GM18520 (cell line): ENCODE data around the gene PTPRF.

Experiments used
- ATAC-seq: cut with Tn5 transposase; IDR thresholded peaks from one replicate; pipeline ENCODE4 v1.9.1; 2021; ENCODE audit not compliant: unreplicated experiment

Gene PTPRF

DNA sequence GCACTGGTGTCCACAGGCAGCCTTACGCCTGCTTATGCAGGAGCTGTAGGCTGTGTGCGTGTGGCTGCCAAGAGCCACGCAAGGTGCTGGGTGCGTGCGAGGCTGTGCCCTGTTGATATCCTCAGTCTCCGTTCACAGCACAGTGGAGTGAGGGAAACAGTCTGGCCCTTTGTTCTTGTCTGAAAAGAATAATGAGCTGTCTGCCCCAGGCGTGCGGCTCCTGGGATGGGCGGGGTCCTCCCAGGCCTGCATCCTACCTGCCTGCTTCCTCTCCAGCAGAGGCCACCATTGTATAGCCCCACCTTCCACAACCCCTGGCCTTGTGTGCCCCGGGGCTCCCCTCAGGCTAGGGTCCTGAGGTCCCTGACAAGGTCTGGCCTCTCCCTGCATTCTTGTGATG lies 72.3 kb downstream of the PTPRF start:
- ATAC-seq, result no peak

DNA sequence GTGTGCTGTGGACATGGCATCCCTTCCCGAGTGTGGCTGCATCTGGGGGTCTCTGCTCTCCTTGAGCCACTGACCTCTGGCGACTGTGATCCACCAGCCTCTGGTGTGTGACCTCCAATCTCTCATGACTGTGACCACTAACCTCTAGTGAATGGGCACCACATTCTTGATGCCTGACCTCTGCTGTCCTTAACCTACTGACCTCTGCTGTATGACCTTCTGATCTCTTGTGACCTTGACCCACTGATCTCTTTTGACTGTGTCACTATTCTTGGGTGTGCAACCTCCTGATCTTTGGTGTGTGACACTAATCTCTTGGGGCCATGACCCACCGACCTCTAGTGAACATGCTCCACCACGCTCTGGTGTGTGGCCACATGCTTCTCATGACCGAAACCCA lies 73.5 kb downstream of the PTPRF start:
- no peak for ATAC-seq

GRCh38 chr1:43605157-43605556 lies 74.5 kb downstream of the PTPRF start:
- no peak for ATAC-seq

- ATAC-seq, result no peak
Observed at GRCh38 chr1:43605766-43606165, 75.1 kb downstream of the PTPRF start.

GRCh38 chr1:43606624-43607023 lies 75.9 kb downstream of the PTPRF start:
- no peak for ATAC-seq

- no peak for ATAC-seq
Observed at GRCh38 chr1:43608827-43609226, 78.1 kb downstream of the PTPRF start.

- ATAC-seq, result no peak
Observed at GRCh38 chr1:43610339-43610738, 79.7 kb downstream of the PTPRF start.

GRCh38 chr1:43611950-43612349 lies 81.3 kb downstream of the PTPRF start:
- no peak for ATAC-seq

DNA sequence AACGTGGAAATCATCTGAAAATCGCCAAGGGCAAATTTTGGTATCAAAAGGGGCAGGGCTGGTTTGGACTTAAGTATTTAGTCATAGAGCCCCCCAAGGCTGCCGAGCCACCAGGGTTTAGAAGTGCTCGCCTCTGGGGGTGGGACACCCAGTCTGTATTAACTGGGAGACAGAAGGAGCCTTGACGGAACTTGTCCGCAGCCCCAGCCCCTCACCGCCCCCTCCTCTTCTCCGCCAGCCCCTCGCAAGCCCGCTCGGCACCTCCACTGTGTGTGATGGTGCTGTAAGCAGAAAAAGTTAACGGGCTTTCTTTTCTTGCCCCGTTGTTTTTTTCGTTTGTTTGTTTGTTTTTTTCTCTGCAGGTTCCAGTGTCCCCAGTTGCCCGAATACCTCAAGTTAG lies 81.7 kb downstream of the PTPRF start:
- no peak for ATAC-seq

GRCh38 chr1:43613075-43613942 lies 82.6 kb downstream of the PTPRF start:
- ATAC-seq, result no peak

GRCh38 chr1:43614211-43614610 lies 83.5 kb downstream of the PTPRF start:
- ATAC-seq, result no peak

DNA sequence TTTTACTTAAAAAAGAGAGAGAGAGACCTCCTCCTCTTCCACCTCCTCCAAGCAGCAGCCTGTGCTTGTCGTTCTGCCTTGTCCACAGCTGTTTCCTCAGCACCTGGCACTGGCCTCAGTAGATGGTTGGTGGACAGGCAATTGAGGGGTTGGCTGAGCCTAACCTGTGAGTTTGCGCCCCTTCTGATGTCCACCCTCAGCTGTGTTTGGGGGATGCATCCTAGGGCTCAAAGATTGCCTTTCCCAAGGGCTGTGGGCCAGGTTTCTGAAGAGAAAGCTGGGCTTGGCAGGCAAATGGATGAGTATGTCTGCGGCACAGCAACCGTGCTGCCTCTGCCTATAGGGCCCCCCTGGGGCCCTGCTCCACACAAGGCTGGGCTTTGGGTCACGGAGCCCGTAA lies 84.2 kb downstream of the PTPRF start:
- no peak for ATAC-seq

- no peak for ATAC-seq
Observed at GRCh38 chr1:43616383-43616782, 85.7 kb downstream of the PTPRF start.

DNA sequence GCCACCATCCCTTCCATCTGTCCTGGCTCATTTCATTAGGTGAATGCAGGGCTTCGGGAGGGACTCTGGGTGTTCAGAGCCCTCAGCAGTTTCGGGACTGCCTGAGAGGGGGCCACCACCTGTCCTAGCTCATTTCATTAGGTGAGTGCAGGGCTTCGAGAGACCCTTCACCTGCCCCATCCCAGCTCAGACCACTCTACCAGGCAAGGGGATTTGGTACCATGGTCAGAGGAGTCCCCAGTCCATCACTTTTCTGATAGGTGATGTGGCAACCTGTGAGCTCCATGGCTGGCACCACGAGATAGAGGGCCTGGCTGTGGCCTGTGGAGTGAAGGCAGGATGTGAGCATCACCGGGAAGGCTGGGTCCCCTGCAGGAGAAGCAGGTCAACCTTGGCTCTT lies 86.3 kb downstream of the PTPRF start:
- ATAC-seq, result no peak

DNA sequence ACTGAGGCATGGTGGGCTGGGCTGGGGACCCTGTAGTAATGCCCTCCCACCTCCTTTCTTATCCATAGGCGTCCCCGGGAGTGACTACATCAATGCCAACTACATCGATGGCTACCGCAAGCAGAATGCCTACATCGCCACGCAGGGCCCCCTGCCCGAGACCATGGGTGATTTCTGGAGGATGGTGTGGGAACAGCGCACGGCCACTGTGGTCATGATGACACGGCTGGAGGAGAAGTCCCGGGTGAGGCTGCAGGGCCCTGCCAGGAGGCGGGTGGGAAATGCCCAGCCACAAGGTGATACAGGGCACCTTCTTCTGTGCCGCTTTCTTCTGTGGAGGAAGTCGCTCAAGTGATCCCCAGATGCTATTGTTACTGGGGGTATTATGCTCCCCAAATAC lies 87.0 kb downstream of the PTPRF start:
- no peak for ATAC-seq

- ATAC-seq, result no peak
Observed at GRCh38 chr1:43618521-43619313, 88.0 kb downstream of the PTPRF start.

- no peak for ATAC-seq
Observed at GRCh38 chr1:43619314-43619790, 88.7 kb downstream of the PTPRF start.

- no peak for ATAC-seq
Observed at GRCh38 chr1:43619996-43620920, 89.6 kb downstream of the PTPRF start.

DNA sequence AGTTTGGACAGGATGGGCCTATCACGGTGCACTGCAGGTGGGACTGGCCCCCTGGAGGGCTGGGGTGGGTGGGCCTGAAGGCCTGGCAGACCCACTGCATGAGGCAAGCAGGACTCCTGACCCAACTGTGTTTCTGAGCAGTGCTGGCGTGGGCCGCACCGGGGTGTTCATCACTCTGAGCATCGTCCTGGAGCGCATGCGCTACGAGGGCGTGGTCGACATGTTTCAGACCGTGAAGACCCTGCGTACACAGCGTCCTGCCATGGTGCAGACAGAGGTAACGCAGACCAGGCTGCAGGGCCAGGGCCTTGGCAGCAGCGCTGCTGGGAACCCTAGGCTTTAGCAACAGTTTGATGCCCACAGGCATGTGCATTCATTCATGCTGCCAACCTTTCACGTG lies 90.3 kb downstream of the PTPRF start:
- ATAC-seq, result no peak

DNA sequence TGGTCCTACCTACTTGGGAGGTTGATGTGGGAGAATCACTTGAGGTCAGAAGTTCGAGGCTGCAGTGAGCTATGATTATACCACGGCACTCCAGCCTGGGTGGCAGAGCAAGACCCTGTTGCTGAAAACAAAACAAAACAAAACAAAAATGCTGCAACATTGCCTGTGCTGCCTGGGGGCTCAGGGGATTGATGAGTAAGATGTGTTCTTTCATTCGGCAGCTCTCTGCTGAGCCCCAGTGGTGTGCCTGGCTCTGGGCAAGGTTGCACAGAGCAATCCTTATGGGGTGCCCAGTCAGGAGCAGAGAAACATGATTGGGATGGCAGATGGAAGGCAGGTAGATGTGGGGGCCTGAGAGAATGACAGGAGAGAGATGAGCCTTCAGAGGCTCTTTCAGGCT lies 90.7 kb downstream of the PTPRF start:
- no peak for ATAC-seq

DNA sequence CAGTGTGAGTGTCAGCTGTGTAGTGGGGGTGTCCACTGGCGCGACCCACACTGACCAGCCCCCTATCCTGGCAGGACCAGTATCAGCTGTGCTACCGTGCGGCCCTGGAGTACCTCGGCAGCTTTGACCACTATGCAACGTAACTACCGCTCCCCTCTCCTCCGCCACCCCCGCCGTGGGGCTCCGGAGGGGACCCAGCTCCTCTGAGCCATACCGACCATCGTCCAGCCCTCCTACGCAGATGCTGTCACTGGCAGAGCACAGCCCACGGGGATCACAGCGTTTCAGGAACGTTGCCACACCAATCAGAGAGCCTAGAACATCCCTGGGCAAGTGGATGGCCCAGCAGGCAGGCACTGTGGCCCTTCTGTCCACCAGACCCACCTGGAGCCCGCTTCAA lies 91.2 kb downstream of the PTPRF start:
- ATAC-seq, result no peak
